Memory B cell (primary cell): Measurements from ENCODE around the gene GRAMD2A.
"Not testable (repeated sequence)": the region's sequence is repeated elsewhere in the genome, so short reads cannot be mapped to it uniquely, and the experiment has no call there.

Experiments
- ATAC-seq: fragments of 150-1000 bp; cut with Tn5 transposase; 2 replicates; pipeline ENCODE4 v1.10.0; 2021; ENCODE audit warnings: low read depth, mild to moderate bottlenecking, moderate library complexity
- DNase-seq, 2 donors: peaks; one replicate each; pipeline ENCODE4 v3.0.0; 2022; ENCODE audit warnings: low spot score in 2 of 2
- H3K27ac Mint-ChIP-seq: one replicate; pipeline ENCODE4 v1.8.0; 2022; ENCODE audit warnings: mild to moderate bottlenecking, moderate library complexity, mixed read lengths
- H3K27me3 Mint-ChIP-seq: one replicate; pipeline ENCODE4 v1.8.0; 2022; ENCODE audit warnings: mixed read lengths
- H3K36me3 Mint-ChIP-seq: one replicate; pipeline ENCODE4 v1.8.0; 2022; ENCODE audit warnings: mild to moderate bottlenecking, mixed read lengths
- H3K4me1 Mint-ChIP-seq: one replicate; pipeline ENCODE4 v1.8.0; 2022; ENCODE audit warnings: mixed read lengths
- H3K4me3 Mint-ChIP-seq: one replicate; pipeline ENCODE4 v1.8.0; 2022; ENCODE audit warnings: mild to moderate bottlenecking, moderate library complexity, mixed read lengths
- H3K9me3 Mint-ChIP-seq: one replicate; pipeline ENCODE4 v1.8.0; 2022; ENCODE audit warnings: mixed read lengths

GRAMD2A gene

GRCh38 chr15:72172796-72173195 lies 24.8 kb downstream of the GRAMD2A start:
- H3K27ac Mint-ChIP-seq: no peak overlapping the region
- ATAC-seq: no peak
- DNase-seq: no peak
- H3K36me3 Mint-ChIP-seq: no peaks in the 10 kb centered on the region
- H3K4me3 Mint-ChIP-seq: no peak overlapping the region
- no peaks in the 10 kb centered on the region for H3K9me3 Mint-ChIP-seq
- peaks cover 7% of the 10 kb centered on the region for H3K4me1 Mint-ChIP-seq
- peaks cover 14% of the 10 kb centered on the region for H3K27me3 Mint-ChIP-seq

- H3K27ac Mint-ChIP-seq, ATAC-seq, H3K36me3 Mint-ChIP-seq, H3K4me3 Mint-ChIP-seq, DNase-seq, H3K4me1 Mint-ChIP-seq, H3K9me3 Mint-ChIP-seq: not testable (repeated sequence)
- H3K27me3 Mint-ChIP-seq: peaks cover 14% of the 10 kb centered on the region
These were observed 25.6 kb downstream of the GRAMD2A start for GRCh38 chr15:72171978-72172377.

GRCh38 chr15:72170691-72171090 lies 26.9 kb downstream of the GRAMD2A start:
- Mint-ChIP-seq H3K36me3 (no peaks in the 10 kb centered on the region), H3K4me1 (peaks cover 7% of the 10 kb centered on the region), H3K27ac (no peak overlapping the region), H3K9me3 (no peaks in the 10 kb centered on the region), H3K27me3 (peaks cover 18% of the 10 kb centered on the region), H3K4me3 (no peak overlapping the region)
- DNase-seq: no peak
- ATAC-seq: no peak

- H3K27ac Mint-ChIP-seq: no peak overlapping the region
- DNase-seq (no peak), ATAC-seq (no peak)
- no peaks in the 10 kb centered on the region for H3K36me3 Mint-ChIP-seq
- H3K9me3 Mint-ChIP-seq: no peaks in the 10 kb centered on the region
- H3K4me1 Mint-ChIP-seq: peaks cover 3% of the 10 kb centered on the region
- H3K27me3 Mint-ChIP-seq: peaks cover 12% of the 10 kb centered on the region
- H3K4me3 Mint-ChIP-seq: no peak overlapping the region
These were observed 27.5 kb downstream of the GRAMD2A start for GRCh38 chr15:72169921-72170611.

- Mint-ChIP-seq H3K4me1 (no peaks in the 10 kb centered on the region), H3K36me3 (no peaks in the 10 kb centered on the region), H3K4me3 (no peak overlapping the region), H3K9me3 (no peaks in the 10 kb centered on the region), H3K27ac (no peak overlapping the region), H3K27me3 (peaks cover 10% of the 10 kb centered on the region)
- no peak for ATAC-seq
- no peak for DNase-seq
These were observed 28.2 kb downstream of the GRAMD2A start for GRCh38 chr15:72169236-72169920.

- Mint-ChIP-seq H3K27ac (no peak overlapping the region), H3K9me3 (no peaks in the 10 kb centered on the region), H3K4me1 (no peaks in the 10 kb centered on the region), H3K36me3 (no peaks in the 10 kb centered on the region), H3K4me3 (no peak overlapping the region), H3K27me3 (peaks cover 7% of the 10 kb centered on the region)
- ATAC-seq: no peak
- DNase-seq: no peak
These were observed 28.8 kb downstream of the GRAMD2A start for GRCh38 chr15:72168808-72169190.

GRCh38 chr15:72168131-72168807 lies 29.3 kb downstream of the GRAMD2A start:
- no peak overlapping the region for H3K4me3 Mint-ChIP-seq
- no peaks in the 10 kb centered on the region for H3K4me1 Mint-ChIP-seq
- H3K36me3 Mint-ChIP-seq: no peaks in the 10 kb centered on the region
- DNase-seq: no peak
- no peaks in the 10 kb centered on the region for H3K9me3 Mint-ChIP-seq
- peaks cover 7% of the 10 kb centered on the region for H3K27me3 Mint-ChIP-seq
- H3K27ac Mint-ChIP-seq: no peak overlapping the region
- no peak for ATAC-seq

GRCh38 chr15:72167445-72167844 lies 30.1 kb downstream of the GRAMD2A start:
- Mint-ChIP-seq H3K27ac (no peak overlapping the region), H3K4me1 (no peaks in the 10 kb centered on the region), H3K36me3 (no peaks in the 10 kb centered on the region), H3K27me3 (peaks cover 7% of the 10 kb centered on the region), H3K9me3 (no peaks in the 10 kb centered on the region), H3K4me3 (no peak overlapping the region)
- ATAC-seq (no peak), DNase-seq (no peak)

GRCh38 chr15:72166716-72167417 lies 30.7 kb downstream of the GRAMD2A start:
- Mint-ChIP-seq H3K4me3 (no peak overlapping the region), H3K9me3 (no peaks in the 10 kb centered on the region), H3K27me3 (peaks cover 7% of the 10 kb centered on the region), H3K27ac (no peak overlapping the region), H3K36me3 (no peaks in the 10 kb centered on the region), H3K4me1 (no peaks in the 10 kb centered on the region)
- ATAC-seq (no peak), DNase-seq (no peak)

- peaks cover 9% of the 10 kb centered on the region for H3K27me3 Mint-ChIP-seq
- no peaks in the 10 kb centered on the region for H3K36me3 Mint-ChIP-seq
- H3K4me3 Mint-ChIP-seq: no peak overlapping the region
- no peaks in the 10 kb centered on the region for H3K9me3 Mint-ChIP-seq
- no peak overlapping the region for H3K27ac Mint-ChIP-seq
- ATAC-seq (no peak), DNase-seq (no peak)
- no peaks in the 10 kb centered on the region for H3K4me1 Mint-ChIP-seq
These were observed 33.9 kb downstream of the GRAMD2A start for GRCh38 chr15:72163719-72164118.

GRCh38 chr15:72162569-72162968 lies 35.0 kb downstream of the GRAMD2A start:
- Mint-ChIP-seq H3K4me3 (no peak overlapping the region), H3K36me3 (no peaks in the 10 kb centered on the region), H3K4me1 (no peaks in the 10 kb centered on the region), H3K27me3 (peaks cover 6% of the 10 kb centered on the region), H3K27ac (no peak overlapping the region), H3K9me3 (no peaks in the 10 kb centered on the region)
- DNase-seq (no peak), ATAC-seq (no peak)

- no peak for DNase-seq
- Mint-ChIP-seq H3K27ac (no peak overlapping the region), H3K9me3 (no peaks in the 10 kb centered on the region), H3K27me3 (peaks cover 4% of the 10 kb centered on the region), H3K36me3 (no peaks in the 10 kb centered on the region), H3K4me1 (no peaks in the 10 kb centered on the region), H3K4me3 (no peak overlapping the region)
- ATAC-seq: no peak
These were observed 36.0 kb downstream of the GRAMD2A start for GRCh38 chr15:72161361-72162132.

GRCh38 chr15:72160696-72161245 lies 36.8 kb downstream of the GRAMD2A start:
- DNase-seq (no peak), ATAC-seq (no peak)
- Mint-ChIP-seq H3K9me3 (no peaks in the 10 kb centered on the region), H3K4me1 (peaks cover under 1% of the 10 kb centered on the region), H3K36me3 (no peaks in the 10 kb centered on the region), H3K27ac (no peak overlapping the region), H3K4me3 (no peak overlapping the region), H3K27me3 (peaks cover 2% of the 10 kb centered on the region)
